ENCODE data around the gene ZDHHC18.

DNA sequence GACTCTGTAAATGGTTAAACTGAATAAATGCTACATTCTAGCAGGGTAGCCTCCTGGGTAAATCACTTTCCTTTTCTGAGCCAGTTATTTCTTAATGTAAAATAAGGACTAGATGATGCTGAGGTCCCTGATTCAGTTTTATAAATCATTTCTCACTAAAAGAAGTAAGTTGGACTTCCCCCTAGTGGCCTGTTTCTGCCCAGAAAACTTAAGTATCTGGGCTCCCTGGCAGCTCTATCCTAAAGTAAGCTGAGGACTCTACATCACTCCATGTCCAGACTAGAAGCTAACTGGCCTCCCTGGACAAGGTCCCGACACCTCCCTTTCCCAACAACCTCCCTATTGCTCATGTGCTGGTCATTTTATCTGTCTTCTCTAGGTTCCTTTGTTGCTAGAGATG lies 60.6 kb downstream of the ZDHHC18 start:
- TF ChIP-seq CTCF (conservative IDR thresholded peaks at IDR 0.05; ENCODE audit: low read length), result peak; percentile 80
- TF ChIP-seq EZH2phosphoT487 (IDR thresholded peaks at IDR 0.05; ENCODE audit: borderline replicate concordance, low read depth, low read length), result no peak

Data from OCI-LY7 (cell line).